IMR-90 (cell line): ENCODE measurements around the gene ORC2. TPM values are rescaled to one million over a fixed set of nuclear protein-coding genes. Genes with fewer than 3 reads are reported as not detected.

Experiments used
- ATAC-seq: fragments of 200-7000 bp; cut with Tn5 transposase; 2 replicates; pipeline ENCODE4 v1.9.1; 2020; ENCODE audit warnings: low read depth, mild to moderate bottlenecking, moderate library complexity
- BruUV-seq: library from RNA; stranded (reverse); fragments of 400-500 nt; replicated peaks from 2 replicates; lab custom pipeline; 2021; lab: Mats Ljungman, UMichigan
- CTCF ChIA-PET: fragments of 300-600 bp; formaldehyde crosslinking; extraction: SDS; loops from one replicate; lab custom pipeline; 2021; ENCODE audit warnings: antibody characterized with exemption; lab: Yijun Ruan, JAX
- POLR2A ChIA-PET: fragments of 300-600 bp; sonication (Branson Sonifier 250); formaldehyde crosslinking; loops from one replicate; lab custom pipeline; 2022; ENCODE audit warnings: antibody characterized with exemption; ENCODE audit not compliant: unreplicated experiment; lab: Charles Lee
- DNase-seq: peaks from one replicate; pipeline ENCODE4 v3.0.0; 2013
- H2AFZ ChIP-seq: replicated peaks from 2 replicates; pipeline ENCODE3; 2013; ENCODE audit warnings: low read length, mild to moderate bottlenecking; ENCODE audit not compliant: poor library complexity
- H2AK5ac ChIP-seq: 2 replicates; pipeline ENCODE4 v1.6.1; 2013; ENCODE audit warnings: low read depth, low read length, inconsistent platforms
- H2AK9ac ChIP-seq: replicated peaks from 2 replicates; pipeline ENCODE3; 2013; ENCODE audit warnings: mild to moderate bottlenecking, low read depth, low read length, moderate library complexity; ENCODE audit not compliant: poor library complexity
- H2BK120ac ChIP-seq: 2 replicates; pipeline ENCODE4 v1.6.1; 2013; ENCODE audit warnings: low read depth, low read length, inconsistent platforms
- H2BK15ac ChIP-seq: 3 replicates; pipeline ENCODE4 v1.6.1; 2013; ENCODE audit warnings: low read depth, low read length, inconsistent platforms
- H2BK20ac ChIP-seq: 2 replicates; pipeline ENCODE4 v1.6.1; 2013; ENCODE audit warnings: low read depth, mild to moderate bottlenecking, inconsistent platforms, low read length, moderate library complexity
- H2BK5ac ChIP-seq: 2 replicates; pipeline ENCODE4 v1.6.1; 2013; ENCODE audit warnings: mild to moderate bottlenecking, low read depth, low read length, inconsistent platforms; ENCODE audit not compliant: poor library complexity, severe bottlenecking
- H3K14ac ChIP-seq: replicated peaks from 2 replicates; pipeline ENCODE4 v1.6.1; 2013; ENCODE audit warnings: low read depth, low read length, inconsistent platforms
- H3K18ac ChIP-seq: 2 replicates; pipeline ENCODE4 v1.6.1; 2013; ENCODE audit warnings: low read depth, low read length, control low read depth
- H3K23ac ChIP-seq: 2 replicates; pipeline ENCODE4 v1.6.1; 2013; ENCODE audit warnings: low read depth, low read length, inconsistent platforms
- H3K27ac ChIP-seq: 2 replicates; pipeline ENCODE4 v1.5.1; 2013; ENCODE audit warnings: mild to moderate bottlenecking, control low read depth, low read length; ENCODE audit not compliant: insufficient read depth
- H3K27me3 ChIP-seq: 2 replicates; pipeline ENCODE4 v1.6.1; 2013; ENCODE audit warnings: low read length; ENCODE audit not compliant: control insufficient read depth, insufficient read depth
- H3K36me3 ChIP-seq: 2 replicates; pipeline ENCODE4 v1.6.1; 2013; ENCODE audit warnings: low read length, mixed read lengths; ENCODE audit not compliant: control insufficient read depth, insufficient read depth
- H3K4ac ChIP-seq: 2 replicates; pipeline ENCODE4 v1.6.1; 2013; ENCODE audit warnings: low read depth, low read length, inconsistent platforms
- H3K4me1 ChIP-seq: 2 replicates; pipeline ENCODE4 v1.6.1; 2013; ENCODE audit warnings: low read length, mixed read lengths; ENCODE audit not compliant: control insufficient read depth, insufficient read depth
- H3K4me2 ChIP-seq: 2 replicates; pipeline ENCODE4 v1.6.1; 2013; ENCODE audit warnings: low read depth, mild to moderate bottlenecking, control low read depth, low read length, moderate library complexity
- H3K4me3 ChIP-seq: 2 replicates; pipeline ENCODE4 v1.5.1; 2013; ENCODE audit warnings: low read depth, mild to moderate bottlenecking, control low read depth, low read length, moderate library complexity; ENCODE audit not compliant: insufficient read depth
- H3K56ac ChIP-seq: 2 replicates; pipeline ENCODE4 v1.6.1; 2013; ENCODE audit warnings: low read length, inconsistent platforms; ENCODE audit not compliant: insufficient read depth; ENCODE audit errors: extremely low read depth
- H3K79me1 ChIP-seq, 2 experiments: 2 replicates each; pipeline ENCODE4 v1.6.1; 2013; ENCODE audit warnings: low read length in 2 of 2, inconsistent platforms in 1 of 2, low read depth in 1 of 2
- H3K9ac ChIP-seq: 2 replicates; pipeline ENCODE4 v1.6.1; 2013; ENCODE audit warnings: low read depth, low read length, control low read depth
- H3K9me1 ChIP-seq: 2 replicates; pipeline ENCODE4 v1.6.1; 2013; ENCODE audit warnings: low read length, inconsistent platforms; ENCODE audit not compliant: insufficient read depth
- H3K9me3 ChIP-seq: 2 replicates; pipeline ENCODE4 v1.6.1; 2013; ENCODE audit warnings: low read length; ENCODE audit not compliant: control insufficient read depth, insufficient read depth
- H4K20me1 ChIP-seq: 2 replicates; pipeline ENCODE4 v1.6.1; 2013; ENCODE audit warnings: low read length, inconsistent platforms; ENCODE audit not compliant: insufficient read depth
- H4K5ac ChIP-seq: 2 replicates; pipeline ENCODE4 v1.6.1; 2013; ENCODE audit warnings: mild to moderate bottlenecking, low read depth, low read length, control low read depth
- H4K8ac ChIP-seq, 2 experiments: 2 replicates each; pipeline ENCODE4 v1.6.1; 2013; ENCODE audit warnings: low read depth in 2 of 2, low read length in 2 of 2, control low read depth in 1 of 2, inconsistent platforms in 1 of 2
- H4K91ac ChIP-seq: 2 replicates; pipeline ENCODE4 v1.6.1; 2013; ENCODE audit warnings: low read depth, low read length, inconsistent platforms; ENCODE audit not compliant: insufficient read depth
- BHLHE40 ChIP-seq: fragments of 150-350 bp; IDR thresholded peaks from 2 replicates; pipeline ENCODE4 v1.6.1; 2016; ENCODE audit warnings: mild to moderate bottlenecking, low read depth, low read length
- CEBPB ChIP-seq: IDR thresholded peaks from 2 replicates; pipeline ENCODE4 v1.6.1; 2012; ENCODE audit warnings: low read depth, low read length, improper control_type of control experiment
- CHD1 ChIP-seq: IDR thresholded peaks from 2 replicates; pipeline ENCODE4 v1.6.1; 2012; ENCODE audit warnings: low read depth, low read length, improper control_type of control experiment
- FOS ChIP-seq: fragments of 150-350 bp; IDR thresholded peaks from 2 replicates; pipeline ENCODE4 v1.6.1; 2016; ENCODE audit warnings: low read depth, low read length
- MAFK ChIP-seq: IDR thresholded peaks from 2 replicates; pipeline ENCODE4 v1.6.1; 2012; ENCODE audit warnings: low read depth, low read length, improper control_type of control experiment
- MAZ ChIP-seq: IDR thresholded peaks from 2 replicates; pipeline ENCODE4 v1.6.1; 2012; ENCODE audit warnings: low read depth, mild to moderate bottlenecking, low read length, improper control_type of control experiment, moderate library complexity, borderline replicate concordance
- MXI1 ChIP-seq: IDR thresholded peaks from 2 replicates; pipeline ENCODE4 v1.6.1; 2012; ENCODE audit warnings: low read depth, mild to moderate bottlenecking, low read length, moderate library complexity, borderline replicate concordance
- NFE2L2 ChIP-seq: fragments of 150-350 bp; IDR thresholded peaks from 2 replicates; pipeline ENCODE4 v1.6.1; 2016; ENCODE audit warnings: low read depth, mild to moderate bottlenecking, low read length
- POLR2A ChIP-seq: IDR thresholded peaks from 2 replicates; pipeline ENCODE4 v1.6.1; 2012; ENCODE audit warnings: mild to moderate bottlenecking, low read depth, low read length
- RAD21 ChIP-seq: IDR thresholded peaks from 2 replicates; pipeline ENCODE4 v1.6.1; 2012; ENCODE audit warnings: low read length, improper control_type of control experiment
- RCOR1 ChIP-seq: IDR thresholded peaks from 2 replicates; pipeline ENCODE4 v1.6.1; 2012; ENCODE audit warnings: mild to moderate bottlenecking, low read length, improper control_type of control experiment; ENCODE audit not compliant: insufficient replicate concordance
- RFX5 ChIP-seq: IDR thresholded peaks from 2 replicates; pipeline ENCODE4 v1.8.0; 2012; ENCODE audit warnings: low read depth, mild to moderate bottlenecking, low read length, moderate library complexity
- SMC3 ChIP-seq: fragments of 150-350 bp; IDR thresholded peaks from 2 replicates; pipeline ENCODE4 v1.6.1; 2016; ENCODE audit warnings: low read depth, mild to moderate bottlenecking, antibody characterized with exemption, low read length, moderate library complexity
- USF2 ChIP-seq: fragments of 150-350 bp; IDR thresholded peaks from 2 replicates; pipeline ENCODE4 v1.6.1; 2017; ENCODE audit warnings: mild to moderate bottlenecking, antibody characterized with exemption, low read length, low read depth
- WGBS, 2 experiments: methylation state at CpG; one replicate each; pipeline versions ENCODE4 v1.1.5 to v1.1.7; 2013; ENCODE audit warnings: missing lambda C conversion rate in 2 of 2; ENCODE audit not compliant: insufficient read length in 1 of 2; ENCODE audit errors: extremely low coverage in 2 of 2; 5-methylcytosine and 5-hydroxymethylcytosine counted together
- dilution Hi-C: fragments of 300-500 bp; cut with HindIII; formaldehyde crosslinking; loops from one replicate; pipeline ENCODE4 v1.14.3; 2018; ENCODE audit warnings: low sequenced_read_pairs; ENCODE audit not compliant: unreplicated experiment
- in situ Hi-C: fragments of 300-500 bp; cut with MboI; formaldehyde crosslinking; loops from 3 replicates; pipeline ENCODE4 v1.14.3; 2019; ENCODE audit warnings: low sequenced_read_pairs, inconsistent platforms, mixed read lengths
- intact Hi-C: fragments of 100-400 bp; cut with micrococcal nuclease; formaldehyde crosslinking; loops from 2 replicates; pipeline ENCODE4 v1.10.0; 2022
- polyA plus RNA-seq, 3 experiments: library from polyadenylated mRNA; depleted of rRNA; stranded (reverse); fragments of >200 nt; gene quantifications; 2 replicates each; pipeline ENCODE4 v1.2.3, GENCODE V29; 2012; ENCODE audit warnings: low replicate concordance in 1 of 3
- total RNA-seq: library from RNA; depleted of rRNA; stranded (reverse); fragments of >200 nt; gene quantifications from 2 replicates; pipeline ENCODE4 v1.2.3, GENCODE V29; 2012
- TF ChIP-seq, protein P1 (sequence below): conservative IDR thresholded peaks from 2 replicates; pipeline ENCODE4 v1.5.1; 2012; ENCODE audit warnings: mild to moderate bottlenecking, low read depth, low read length, improper control_type of control experiment

Gene ORC2
- total and polyA plus RNA-seq, 2 of the 4 experiments (the other 2 are of a cell fraction): 4.4 to 10.0 TPM

DNA sequence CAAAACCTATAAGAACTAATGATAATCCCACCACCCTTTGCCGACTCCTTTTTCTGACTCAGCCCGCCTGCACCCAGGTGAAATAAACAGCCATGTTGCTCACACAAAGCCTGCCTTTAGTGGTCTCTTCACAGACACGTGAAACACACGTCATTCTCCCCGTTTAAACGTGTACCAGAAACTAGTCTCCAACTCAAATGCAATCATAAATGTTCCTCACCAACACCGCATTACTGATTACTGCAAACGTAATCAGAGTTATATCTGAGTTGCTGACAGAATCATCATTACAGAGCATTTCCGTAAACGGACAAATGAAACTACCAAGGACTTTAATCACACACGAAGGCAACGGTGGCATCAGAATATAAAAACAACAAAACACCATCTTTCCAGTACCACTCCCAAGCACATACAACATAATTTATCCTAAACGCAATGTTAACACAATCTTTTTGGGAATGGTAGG, 100.9 kb downstream of the ORC2 start:
- intact Hi-C loops: loop anchor here (2.0 to 5.0 kb wide), 2 partner anchors 44 to 115 kb away; no protein-coding TSS in a partner anchor
- H3K23ac ChIP-seq: peak overlapping the region; percentile 72
- TF ChIP-seq, protein P1, sequence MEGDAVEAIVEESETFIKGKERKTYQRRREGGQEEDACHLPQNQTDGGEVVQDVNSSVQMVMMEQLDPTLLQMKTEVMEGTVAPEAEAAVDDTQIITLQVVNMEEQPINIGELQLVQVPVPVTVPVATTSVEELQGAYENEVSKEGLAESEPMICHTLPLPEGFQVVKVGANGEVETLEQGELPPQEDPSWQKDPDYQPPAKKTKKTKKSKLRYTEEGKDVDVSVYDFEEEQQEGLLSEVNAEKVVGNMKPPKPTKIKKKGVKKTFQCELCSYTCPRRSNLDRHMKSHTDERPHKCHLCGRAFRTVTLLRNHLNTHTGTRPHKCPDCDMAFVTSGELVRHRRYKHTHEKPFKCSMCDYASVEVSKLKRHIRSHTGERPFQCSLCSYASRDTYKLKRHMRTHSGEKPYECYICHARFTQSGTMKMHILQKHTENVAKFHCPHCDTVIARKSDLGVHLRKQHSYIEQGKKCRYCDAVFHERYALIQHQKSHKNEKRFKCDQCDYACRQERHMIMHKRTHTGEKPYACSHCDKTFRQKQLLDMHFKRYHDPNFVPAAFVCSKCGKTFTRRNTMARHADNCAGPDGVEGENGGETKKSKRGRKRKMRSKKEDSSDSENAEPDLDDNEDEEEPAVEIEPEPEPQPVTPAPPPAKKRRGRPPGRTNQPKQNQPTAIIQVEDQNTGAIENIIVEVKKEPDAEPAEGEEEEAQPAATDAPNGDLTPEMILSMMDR: no peak
- TF ChIP-seq MAFK (peak; percentile 21; the same call in 1 of the 2 replicates), RCOR1 (no peak), BHLHE40 (peak; percentile 83), CHD1 (no peak), MAZ (no peak), NFE2L2 (peak; percentile 25; the same call in 1 of the 2 replicates), MXI1 (peak; percentile 87), USF2 (peak; percentile 57), CEBPB (peak; percentile 35; the same call in 1 of the 2 replicates), POLR2A (peak; percentile 92), RAD21 (no peak), RFX5 (no peak), SMC3 (no peak), FOS (no peak)

More for the DNA sequence above, 100.9 kb downstream of the ORC2 start:
- WGBS, 2 experiments: 0% methylated on average over 4 of the region's 13 CpGs; no CpG with 5 or more reads in 1 of the 2 experiments
- Histone ChIP-seq H2AK5ac (no peak overlapping the region), H4K20me1 (peaks cover 59% of the 10 kb centered on the region), H3K14ac (peak overlapping the region; percentile 99), H3K9me3 (no peaks in the 10 kb centered on the region), H3K4me2 (peak overlapping the region; percentile 84), H3K4ac (peak overlapping the region; percentile 97; the same call in 1 of the 2 replicates), H3K79me1 (peaks cover 4 to 35% of the 10 kb centered on the region in 2 experiments), H3K4me3 (peak overlapping the region; percentile 60), H3K9me1 (peaks cover 7% of the 10 kb centered on the region), H2BK5ac (peak overlapping the region; percentile 86), H4K91ac (no peak overlapping the region), H4K8ac (no peak overlapping the region), H2BK120ac (no peak overlapping the region), H3K56ac (peak overlapping the region; percentile 25; the same call in 1 of the 2 replicates), H2AFZ (no peak overlapping the region), H2BK15ac (no peak overlapping the region), H3K4me1 (peaks cover 5% of the 10 kb centered on the region), H4K5ac (no peak overlapping the region; the same call in 1 of the 2 replicates), H2BK20ac (no peak overlapping the region), H3K36me3 (peaks cover 20% of the 10 kb centered on the region), H2AK9ac (no peak overlapping the region), H3K18ac (peak overlapping the region; percentile 47; the same call in 1 of the 2 replicates), H3K27me3 (no peaks in the 10 kb centered on the region), H3K9ac (peak overlapping the region; percentile 100; the same call in 1 of the 2 replicates), H3K27ac (no peak overlapping the region)
- no TSS peak for BruUV-seq
- dilution Hi-C loops (no loop called here), in situ Hi-C loops (no loop called here)
- ATAC-seq (no peak), DNase-seq (peak; percentile 88)
- ChIA-PET POLR2A (no interaction called here), CTCF (interaction anchor here (0.5 kb wide), 1 partner anchor 59 kb away, joined by 3 read pairs; no protein-coding TSS in a partner anchor)
